ENCODE data around the gene ACSL3.
"Not testable (repeated sequence)": the region's sequence is repeated elsewhere in the genome, so short reads cannot be mapped to it uniquely, and the experiment has no call there.

The ACSL3 gene

DNA sequence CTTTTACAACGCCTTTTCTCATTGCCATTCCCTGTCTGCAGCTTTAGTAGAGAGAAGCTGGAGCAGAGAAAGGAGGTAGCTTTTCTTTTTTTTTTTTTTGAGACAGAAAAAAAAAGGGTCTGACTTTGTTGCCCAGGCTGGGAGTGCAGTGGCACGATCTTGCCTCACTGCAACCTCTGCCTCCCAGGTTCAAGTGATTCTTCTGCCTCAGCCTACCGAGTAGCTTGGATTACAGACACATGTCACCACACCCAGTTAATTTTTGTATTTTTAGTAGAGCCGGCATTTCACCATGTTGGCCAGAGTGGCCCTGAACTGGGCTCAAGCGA lies 25.0 kb upstream of the ACSL3 start:
- H3K27ac ChIP-seq (ENCODE audit: low read length): no peak overlapping the region
- H3K9me3 ChIP-seq (ENCODE audit: control insufficient read depth, low read depth, low read length): no peaks in the 10 kb centered on the region
- H3K27me3 ChIP-seq (ENCODE audit: control insufficient read depth, insufficient read depth, low read length): no peaks in the 10 kb centered on the region
- no peaks in the 10 kb centered on the region for H3K4me1 ChIP-seq (ENCODE audit: control insufficient read depth, low read depth, low read length)
- H3K4me3 ChIP-seq (ENCODE audit: low read length): no peak overlapping the region
- no peak overlapping the region for H3K9ac ChIP-seq (ENCODE audit: low read length)
- H3K36me3 ChIP-seq (ENCODE audit: control insufficient read depth, low read depth, low read length): no peaks in the 10 kb centered on the region

DNA sequence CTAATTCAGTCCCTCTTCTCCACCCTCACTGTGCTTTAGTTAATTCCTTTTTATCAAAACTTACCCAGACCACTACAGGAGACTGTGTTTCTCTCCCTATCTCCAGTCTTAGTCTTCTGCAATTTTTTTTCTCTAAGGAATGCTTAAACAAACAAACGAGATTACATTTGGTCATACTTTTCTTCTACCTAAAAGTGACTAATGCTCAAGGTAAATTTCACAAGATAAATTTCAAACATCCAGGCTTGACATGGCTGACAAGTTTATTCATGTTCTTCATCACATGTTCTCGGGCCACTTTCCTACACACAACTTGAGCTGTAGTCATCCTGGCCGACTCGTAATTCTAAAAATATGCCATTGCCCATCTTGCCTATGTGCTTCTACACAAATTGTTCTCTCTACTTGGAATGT lies 23.2 kb upstream of the ACSL3 start:
- Histone ChIP-seq H3K9ac (ENCODE audit: low read length) (no peak overlapping the region), H3K36me3 (ENCODE audit: control insufficient read depth, low read depth, low read length) (no peaks in the 10 kb centered on the region), H3K4me1 (ENCODE audit: control insufficient read depth, low read depth, low read length) (no peaks in the 10 kb centered on the region), H3K9me3 (ENCODE audit: control insufficient read depth, low read depth, low read length) (no peaks in the 10 kb centered on the region), H3K4me3 (ENCODE audit: low read length) (no peak overlapping the region), H3K27ac (ENCODE audit: low read length) (no peak overlapping the region), H3K27me3 (ENCODE audit: control insufficient read depth, insufficient read depth, low read length) (no peaks in the 10 kb centered on the region)

DNA sequence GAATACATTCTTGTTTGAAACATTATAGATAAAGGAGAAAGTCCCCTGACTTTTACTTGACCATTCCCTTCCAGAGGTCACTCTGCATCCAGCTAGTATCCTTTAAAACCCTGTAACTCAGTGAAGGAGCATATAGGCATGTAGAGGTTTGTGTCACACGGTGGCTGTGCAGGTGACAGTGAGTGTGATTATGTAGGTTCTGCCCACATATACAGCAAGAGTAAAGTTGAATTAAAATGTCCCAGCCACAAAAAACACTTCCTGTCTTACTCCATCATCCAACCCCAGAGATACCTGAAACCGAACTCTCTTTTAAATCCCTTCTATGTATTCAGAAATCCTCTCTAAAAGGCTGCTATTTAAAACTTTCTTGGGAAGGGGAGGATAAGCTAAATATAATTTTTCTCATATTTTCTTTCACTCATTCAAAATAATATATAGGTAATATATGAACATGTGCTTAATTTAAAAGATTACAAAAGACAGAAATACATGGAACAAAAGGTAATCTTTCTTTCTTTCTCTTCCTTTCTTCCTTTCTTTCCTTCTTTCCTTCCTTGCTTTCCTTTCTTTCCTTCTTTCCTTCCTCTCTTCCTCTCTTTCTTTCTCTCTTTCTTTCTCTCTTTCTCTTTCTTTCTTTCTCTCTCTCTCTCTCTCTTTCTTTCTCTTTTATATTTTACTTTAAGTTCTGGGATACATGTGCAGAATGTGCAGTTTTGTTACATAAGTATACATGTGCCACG lies 20.6 kb upstream of the ACSL3 start:
- H3K4me1 ChIP-seq (ENCODE audit: control insufficient read depth, low read depth, low read length): no peaks in the 10 kb centered on the region
- no peak overlapping the region for H3K27ac ChIP-seq (ENCODE audit: low read length)
- H3K9me3 ChIP-seq (ENCODE audit: control insufficient read depth, low read depth, low read length): no peaks in the 10 kb centered on the region
- H3K4me3 ChIP-seq (ENCODE audit: low read length): no peak overlapping the region
- no peak overlapping the region for H3K9ac ChIP-seq (ENCODE audit: low read length)
- H3K27me3 ChIP-seq (ENCODE audit: control insufficient read depth, insufficient read depth, low read length): no peaks in the 10 kb centered on the region
- H3K36me3 ChIP-seq (ENCODE audit: control insufficient read depth, low read depth, low read length): no peaks in the 10 kb centered on the region

DNA sequence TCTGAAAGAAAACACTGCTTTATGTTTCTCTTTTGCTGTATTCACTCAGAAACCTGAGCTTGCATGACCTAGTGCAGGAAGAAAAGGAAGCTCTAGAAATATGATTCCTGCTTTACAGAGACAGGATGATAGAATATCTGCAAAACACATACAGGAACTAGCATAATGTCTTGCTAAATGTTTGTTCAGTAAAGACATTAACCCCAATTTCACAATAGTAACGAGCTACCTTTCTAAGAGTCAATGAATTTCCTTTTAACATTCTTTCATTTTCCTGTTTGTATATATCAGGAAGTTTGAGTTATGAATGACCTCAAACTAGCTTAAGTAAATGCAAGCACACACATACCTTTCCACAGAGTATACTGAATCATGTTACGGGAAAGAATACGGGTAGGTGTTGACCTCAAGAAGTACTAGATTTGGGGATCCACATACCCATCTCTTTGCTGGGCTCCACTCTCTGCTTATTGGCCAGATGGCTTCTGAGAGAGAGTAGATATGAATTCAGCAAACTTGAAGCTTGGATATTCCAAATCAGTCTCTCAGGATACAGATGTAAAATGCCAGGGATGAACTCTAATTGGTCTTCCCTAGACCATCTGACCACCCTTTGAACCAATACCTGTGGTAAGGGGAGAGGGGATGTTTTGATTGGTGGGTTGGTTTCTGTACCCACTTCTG lies 18.2 kb upstream of the ACSL3 start:
- H3K9ac ChIP-seq (ENCODE audit: low read length): no peak overlapping the region
- no peak overlapping the region for H3K4me3 ChIP-seq (ENCODE audit: low read length)

DNA sequence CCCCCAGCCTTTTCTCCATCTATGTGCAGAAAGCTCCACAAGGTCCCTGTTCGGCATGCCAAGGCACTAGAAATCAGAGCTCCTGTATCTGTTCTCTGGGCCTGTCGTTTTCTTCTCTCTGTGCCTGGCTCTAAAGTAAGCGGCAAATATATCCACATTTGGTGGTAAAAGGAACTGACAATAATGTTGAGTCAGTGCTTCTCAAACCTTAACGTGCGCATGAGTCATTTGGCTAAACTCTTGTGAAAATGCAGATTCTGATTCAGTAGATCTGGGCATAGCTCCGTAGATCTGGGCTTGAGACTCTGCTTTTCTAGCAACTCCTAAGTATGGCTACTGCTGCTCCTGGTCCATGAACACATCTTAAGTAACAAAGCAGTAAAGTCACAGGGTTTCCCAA lies 16.5 kb upstream of the ACSL3 start:
- Histone ChIP-seq H3K36me3 (ENCODE audit: control insufficient read depth, low read depth, low read length) (no peaks in the 10 kb centered on the region), H3K9me3 (ENCODE audit: control insufficient read depth, low read depth, low read length) (no peaks in the 10 kb centered on the region), H3K27ac (ENCODE audit: low read length) (no peak overlapping the region), H3K27me3 (ENCODE audit: control insufficient read depth, insufficient read depth, low read length) (no peaks in the 10 kb centered on the region), H3K4me3 (ENCODE audit: low read length) (no peak overlapping the region), H3K9ac (ENCODE audit: low read length) (no peak overlapping the region), H3K4me1 (ENCODE audit: control insufficient read depth, low read depth, low read length) (no peaks in the 10 kb centered on the region)

More for the DNA sequence above, 18.2 kb upstream of the ACSL3 start:
- no peaks in the 10 kb centered on the region for H3K9me3 ChIP-seq (ENCODE audit: control insufficient read depth, low read depth, low read length)
- H3K27me3 ChIP-seq (ENCODE audit: control insufficient read depth, insufficient read depth, low read length): no peaks in the 10 kb centered on the region
- no peaks in the 10 kb centered on the region for H3K36me3 ChIP-seq (ENCODE audit: control insufficient read depth, low read depth, low read length)
- H3K4me1 ChIP-seq (ENCODE audit: control insufficient read depth, low read depth, low read length): no peaks in the 10 kb centered on the region
- H3K27ac ChIP-seq (ENCODE audit: low read length): no peak overlapping the region

DNA sequence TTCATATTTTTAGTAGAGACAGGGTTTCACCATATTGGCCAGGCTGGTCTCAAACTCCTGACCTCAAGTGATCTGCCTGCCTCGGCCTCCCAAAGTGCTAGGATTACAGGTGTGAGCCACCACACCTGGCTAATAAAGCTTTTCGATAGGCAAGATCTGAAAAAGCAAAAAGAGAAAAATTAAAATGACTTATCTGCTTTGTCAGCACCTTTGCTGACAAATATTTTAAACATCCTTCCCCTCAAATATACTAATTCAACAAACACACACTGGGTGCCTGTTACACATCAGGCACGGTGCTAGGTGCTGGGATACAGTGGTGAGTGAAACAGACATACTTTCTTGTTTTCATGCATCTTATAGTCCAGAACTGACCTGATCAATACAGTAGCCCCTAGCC lies 15.5 kb upstream of the ACSL3 start:
- H3K9me3 ChIP-seq (ENCODE audit: control insufficient read depth, low read depth, low read length); H3K4me1 ChIP-seq (ENCODE audit: control insufficient read depth, low read depth, low read length); H3K27me3 ChIP-seq (ENCODE audit: control insufficient read depth, insufficient read depth, low read length); H3K27ac ChIP-seq (ENCODE audit: low read length); H3K36me3 ChIP-seq (ENCODE audit: control insufficient read depth, low read depth, low read length); H3K9ac ChIP-seq (ENCODE audit: low read length); H3K4me3 ChIP-seq (ENCODE audit: low read length): not testable (repeated sequence)

DNA sequence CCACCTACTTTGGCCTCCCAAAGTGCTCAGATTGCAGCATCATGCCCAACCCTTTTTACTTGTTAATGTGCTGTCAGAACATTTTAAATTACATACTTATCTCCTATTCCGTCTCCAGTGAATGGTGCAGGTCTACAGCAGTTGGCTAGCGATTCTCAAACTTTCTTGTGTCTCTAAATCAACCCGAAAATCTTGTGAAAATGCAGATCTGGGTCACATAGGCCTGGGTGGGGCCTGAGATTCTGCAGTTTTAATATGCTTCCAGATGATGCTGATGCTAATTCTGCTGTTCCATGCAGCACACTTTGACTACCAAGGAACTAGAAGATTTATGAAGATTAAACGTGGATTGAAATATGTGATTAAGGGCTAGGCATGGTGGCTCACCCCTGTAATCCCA lies 14.8 kb upstream of the ACSL3 start:
- no peak overlapping the region for H3K9ac ChIP-seq (ENCODE audit: low read length)
- H3K9me3 ChIP-seq (ENCODE audit: control insufficient read depth, low read depth, low read length): no peaks in the 10 kb centered on the region
- H3K27me3 ChIP-seq (ENCODE audit: control insufficient read depth, insufficient read depth, low read length): no peaks in the 10 kb centered on the region
- no peak overlapping the region for H3K27ac ChIP-seq (ENCODE audit: low read length)
- no peaks in the 10 kb centered on the region for H3K36me3 ChIP-seq (ENCODE audit: control insufficient read depth, low read depth, low read length)
- no peaks in the 10 kb centered on the region for H3K4me1 ChIP-seq (ENCODE audit: control insufficient read depth, low read depth, low read length)
- H3K4me3 ChIP-seq (ENCODE audit: low read length): no peak overlapping the region

DNA sequence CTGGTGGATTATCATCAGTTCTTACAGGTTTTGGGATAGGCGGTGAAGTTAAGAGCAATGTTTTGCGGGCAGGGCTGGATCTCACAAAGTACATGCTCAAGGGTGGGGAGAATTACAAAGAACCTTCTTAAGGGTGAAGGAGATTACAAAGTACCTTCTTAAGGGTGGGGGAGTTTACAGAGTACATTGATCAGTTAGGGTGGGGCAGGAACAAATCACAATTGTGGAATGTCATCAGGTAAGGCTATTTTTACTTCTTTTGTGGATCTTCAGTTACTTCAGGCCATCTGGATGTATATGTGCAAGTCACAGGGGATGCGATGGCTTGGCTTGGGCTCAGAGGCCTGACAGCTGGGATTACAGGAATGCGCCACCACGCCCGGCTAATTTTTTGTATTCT lies 12.8 kb upstream of the ACSL3 start:
- H3K9ac ChIP-seq (ENCODE audit: low read length); H3K36me3 ChIP-seq (ENCODE audit: control insufficient read depth, low read depth, low read length); H3K27me3 ChIP-seq (ENCODE audit: control insufficient read depth, insufficient read depth, low read length); H3K27ac ChIP-seq (ENCODE audit: low read length); H3K4me1 ChIP-seq (ENCODE audit: control insufficient read depth, low read depth, low read length); H3K9me3 ChIP-seq (ENCODE audit: control insufficient read depth, low read depth, low read length); H3K4me3 ChIP-seq (ENCODE audit: low read length): not testable (repeated sequence)

DNA sequence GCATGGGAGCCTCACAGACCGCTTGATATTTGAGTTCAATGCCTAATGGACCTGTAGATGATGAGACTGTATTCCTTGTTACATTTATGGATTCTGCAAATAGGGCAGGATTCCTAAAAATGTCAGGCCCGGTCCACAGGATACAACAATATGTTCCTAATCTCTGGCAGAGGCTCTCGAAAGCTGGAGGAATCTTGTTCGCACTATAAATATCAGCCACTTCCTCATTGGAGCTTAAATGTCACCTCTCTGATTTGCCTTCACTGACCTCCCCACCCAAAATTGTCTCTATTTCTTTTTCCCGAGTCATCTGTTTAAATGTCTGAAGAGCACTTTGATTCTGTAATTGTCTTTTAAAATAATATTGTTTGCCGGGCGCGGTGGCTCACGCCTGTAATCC lies 12.0 kb upstream of the ACSL3 start:
- Histone ChIP-seq H3K9ac (ENCODE audit: low read length) (no peak overlapping the region), H3K4me1 (ENCODE audit: control insufficient read depth, low read depth, low read length) (no peaks in the 10 kb centered on the region), H3K27ac (ENCODE audit: low read length) (no peak overlapping the region), H3K4me3 (ENCODE audit: low read length) (no peak overlapping the region), H3K36me3 (ENCODE audit: control insufficient read depth, low read depth, low read length) (no peaks in the 10 kb centered on the region), H3K9me3 (ENCODE audit: control insufficient read depth, low read depth, low read length) (no peaks in the 10 kb centered on the region), H3K27me3 (ENCODE audit: control insufficient read depth, insufficient read depth, low read length) (no peaks in the 10 kb centered on the region)

DNA sequence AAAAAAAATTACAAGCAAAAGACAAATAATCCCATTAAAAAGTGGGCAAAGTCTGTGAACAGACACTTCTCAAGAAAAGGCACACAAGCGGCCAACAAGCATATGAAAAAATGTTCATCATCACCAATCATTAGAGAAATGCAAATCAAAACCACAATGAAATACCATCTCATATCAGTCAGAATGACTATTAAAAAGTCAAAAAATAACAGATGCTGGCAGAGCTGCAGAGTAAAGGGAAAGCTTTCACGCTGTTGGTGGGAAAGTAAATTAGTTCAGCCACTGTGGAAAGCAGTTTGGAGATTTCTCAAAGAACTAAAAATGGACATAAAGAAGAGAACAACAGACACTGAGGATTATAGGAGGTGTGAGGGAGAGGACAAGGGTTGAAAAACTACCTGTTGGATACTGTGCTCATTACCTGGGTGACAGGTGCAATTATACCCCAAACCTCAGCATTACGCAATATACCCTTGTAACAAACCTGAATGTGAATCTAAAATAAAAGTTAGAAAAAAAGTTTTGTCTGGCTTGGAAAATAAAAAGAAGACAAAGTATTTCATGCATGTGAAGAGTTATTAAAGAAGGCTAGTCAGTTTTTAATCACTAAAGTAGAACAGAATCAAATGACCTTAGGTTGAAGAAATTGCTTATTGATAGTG lies 8.7 kb upstream of the ACSL3 start:
- Histone ChIP-seq H3K27me3 (ENCODE audit: control insufficient read depth, insufficient read depth, low read length) (no peaks in the 10 kb centered on the region), H3K36me3 (ENCODE audit: control insufficient read depth, low read depth, low read length) (no peaks in the 10 kb centered on the region), H3K9ac (ENCODE audit: low read length) (no peak overlapping the region), H3K4me1 (ENCODE audit: control insufficient read depth, low read depth, low read length) (no peaks in the 10 kb centered on the region), H3K9me3 (ENCODE audit: control insufficient read depth, low read depth, low read length) (no peaks in the 10 kb centered on the region), H3K4me3 (ENCODE audit: low read length) (no peak overlapping the region), H3K27ac (ENCODE audit: low read length) (no peak overlapping the region)

DNA sequence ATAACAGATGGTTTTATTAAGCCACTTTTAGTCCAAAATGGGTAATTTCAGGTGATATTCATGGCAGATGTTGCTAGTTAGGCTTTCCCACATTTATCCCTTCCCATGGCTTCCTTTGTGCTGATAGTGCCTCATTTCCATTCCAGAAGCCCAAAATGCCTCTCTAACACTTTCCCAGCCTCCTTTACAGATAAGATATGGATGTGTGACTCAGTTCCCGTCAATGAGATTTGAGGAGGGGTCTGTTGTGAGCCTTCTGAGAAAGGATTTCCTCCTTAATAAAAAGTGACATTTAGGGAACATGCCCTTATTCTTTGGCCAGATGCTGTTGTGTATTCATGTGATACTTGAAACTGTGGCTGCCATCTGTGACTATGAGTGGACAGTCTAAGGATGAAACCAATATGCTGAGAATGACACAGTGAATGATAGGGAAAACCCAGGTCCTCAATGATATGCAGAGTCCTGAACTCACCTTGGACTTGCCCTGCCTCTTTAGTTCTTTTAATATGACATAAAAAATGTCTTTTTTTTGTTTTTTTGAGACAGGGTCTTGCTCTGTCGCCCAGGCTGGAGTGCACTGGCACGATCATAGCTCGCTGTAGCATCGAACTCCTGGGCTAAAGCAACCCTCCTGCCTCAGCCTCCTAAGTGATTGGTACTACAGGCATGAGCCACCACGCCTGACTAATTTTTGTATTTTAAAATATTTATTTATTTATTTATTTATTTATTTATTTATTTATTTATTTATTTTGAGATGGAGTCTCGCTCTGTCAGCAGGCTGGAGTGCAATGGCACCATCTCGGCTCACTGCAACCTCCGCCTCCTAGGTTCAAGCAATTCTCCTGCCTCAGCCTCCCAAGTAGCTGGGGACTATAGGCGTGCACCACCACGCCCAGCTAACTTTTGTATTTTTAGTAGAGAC lies 5.8 kb upstream of the ACSL3 start:
- no peak overlapping the region for H3K9ac ChIP-seq (ENCODE audit: low read length)
- no peaks in the 10 kb centered on the region for H3K27me3 ChIP-seq (ENCODE audit: control insufficient read depth, insufficient read depth, low read length)
- no peaks in the 10 kb centered on the region for H3K36me3 ChIP-seq (ENCODE audit: control insufficient read depth, low read depth, low read length)

More for the DNA sequence above, 5.8 kb upstream of the ACSL3 start:
- H3K4me3 ChIP-seq (ENCODE audit: low read length): no peak overlapping the region
- H3K27ac ChIP-seq (ENCODE audit: low read length): no peak overlapping the region
- H3K9me3 ChIP-seq (ENCODE audit: control insufficient read depth, low read depth, low read length): no peaks in the 10 kb centered on the region
- H3K4me1 ChIP-seq (ENCODE audit: control insufficient read depth, low read depth, low read length): peaks cover 5% of the 10 kb centered on the region

Data from iPS-18a (cell line).